GM19238 (cell line): ENCODE measurements around the gene KRT82.

Experiments
- DNase-seq: peaks from one replicate; pipeline ENCODE4 v3.0.0; 2011; ENCODE audit warnings: low spot score; ENCODE audit not compliant: insufficient read length

Gene KRT82

GRCh38 chr12:52362118-52362726 lies 43.9 kb downstream of the KRT82 start:
- no peak for DNase-seq

GRCh38 chr12:52361553-52361952 lies 44.6 kb downstream of the KRT82 start:
- no peak for DNase-seq

DNA sequence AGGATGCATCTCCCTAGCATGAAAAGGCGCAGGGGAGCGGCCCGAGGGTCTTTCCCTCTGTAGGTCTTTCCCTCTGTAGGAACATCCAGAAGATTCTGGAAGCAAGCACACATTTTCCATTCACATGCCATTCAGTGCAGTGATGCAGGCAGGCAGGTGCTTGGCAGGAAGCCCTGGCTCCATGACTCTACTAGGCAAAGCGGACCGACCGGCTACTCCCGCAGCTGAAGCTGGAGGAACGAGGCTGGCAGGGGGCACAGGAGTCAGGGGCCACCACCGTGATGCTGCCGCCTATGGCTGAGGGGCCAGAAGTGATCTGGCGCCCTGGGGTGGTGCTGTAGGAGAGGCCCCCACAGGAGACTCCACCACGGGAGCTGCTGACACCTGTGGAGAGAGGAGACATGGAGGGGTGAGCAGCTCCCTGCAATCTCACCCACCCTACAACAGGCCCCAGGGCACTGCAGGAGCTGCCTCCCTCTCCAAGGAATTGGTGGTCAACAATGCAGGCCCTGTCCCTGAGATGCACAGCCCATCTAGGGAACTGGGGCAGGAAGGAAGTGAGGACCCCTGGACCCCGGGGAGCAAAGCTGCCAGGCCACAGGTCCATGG lies 45.4 kb downstream of the KRT82 start:
- DNase-seq, result no peak

DNA sequence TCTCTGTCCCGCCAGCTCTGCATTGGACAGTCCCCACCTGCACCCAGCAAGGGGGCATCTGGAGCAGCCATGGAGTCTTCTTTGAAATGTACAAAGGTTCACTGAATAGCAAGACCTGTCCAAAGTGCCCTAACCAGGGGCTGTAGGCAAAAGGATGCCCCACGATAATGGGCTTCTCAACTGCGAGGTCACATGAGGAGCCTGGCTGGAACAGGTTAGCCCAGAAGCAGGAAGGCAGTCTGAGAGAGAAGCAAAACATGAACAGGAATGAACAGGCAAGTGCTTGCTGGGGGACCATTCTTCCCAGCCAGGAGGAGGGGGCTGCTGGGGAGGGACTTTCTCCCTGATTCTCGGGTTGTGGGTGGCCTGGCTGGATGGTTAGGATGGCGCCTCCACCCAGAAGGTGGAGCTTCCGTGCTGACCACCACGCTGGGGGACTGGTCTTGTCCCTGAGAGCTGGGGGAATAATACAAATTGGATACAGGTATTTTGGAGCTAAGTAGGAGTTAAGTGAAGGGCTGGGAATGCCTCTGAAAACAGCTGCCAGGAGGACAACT lies 46.0 kb downstream of the KRT82 start:
- DNase-seq, result no peak

GRCh38 chr12:52359621-52360061 lies 46.5 kb downstream of the KRT82 start:
- DNase-seq, result no peak

GRCh38 chr12:52358575-52359350 lies 47.4 kb downstream of the KRT82 start:
- peak; percentile 82 for DNase-seq

GRCh38 chr12:52356762-52357580 lies 49.2 kb downstream of the KRT82 start:
- DNase-seq, result no peak

DNA sequence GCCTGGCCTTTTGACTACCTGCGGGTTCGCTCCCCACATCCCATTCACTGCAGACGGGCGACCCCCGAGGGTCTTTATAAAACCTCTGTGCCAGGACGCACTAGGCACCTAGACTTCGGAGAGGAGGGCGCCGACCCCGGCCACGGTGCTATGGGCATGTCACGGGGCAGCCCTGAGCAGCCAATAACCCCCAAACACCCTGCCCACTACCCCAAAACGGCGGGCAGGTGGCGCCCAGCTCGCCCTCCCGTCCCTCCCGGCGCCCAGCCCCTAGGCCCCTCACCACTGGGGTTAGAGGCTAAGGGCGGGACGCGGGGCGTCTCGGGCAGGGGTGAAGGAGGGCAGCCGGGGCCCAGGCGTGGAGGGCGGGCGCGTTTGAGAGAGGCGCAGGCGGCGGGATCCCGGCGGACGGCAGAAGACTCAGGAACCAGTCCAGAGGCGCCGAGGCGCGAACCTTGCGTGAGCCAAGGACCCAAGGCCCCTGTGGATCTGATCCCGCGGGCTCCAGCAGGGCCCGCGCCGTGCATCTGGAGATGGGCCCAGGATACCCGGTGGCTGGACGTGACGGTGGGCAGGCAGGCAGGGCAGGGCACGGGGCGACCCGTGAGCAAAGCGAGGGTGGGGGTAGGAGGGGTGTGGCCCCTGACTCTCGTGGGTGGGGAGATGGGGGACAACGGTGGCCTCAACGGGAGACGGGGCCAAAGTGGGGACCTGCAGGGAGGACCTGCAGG lies 49.9 kb downstream of the KRT82 start:
- DNase-seq, result no peak

GRCh38 chr12:52355176-52355575 lies 51.0 kb downstream of the KRT82 start:
- DNase-seq, result no peak

DNA sequence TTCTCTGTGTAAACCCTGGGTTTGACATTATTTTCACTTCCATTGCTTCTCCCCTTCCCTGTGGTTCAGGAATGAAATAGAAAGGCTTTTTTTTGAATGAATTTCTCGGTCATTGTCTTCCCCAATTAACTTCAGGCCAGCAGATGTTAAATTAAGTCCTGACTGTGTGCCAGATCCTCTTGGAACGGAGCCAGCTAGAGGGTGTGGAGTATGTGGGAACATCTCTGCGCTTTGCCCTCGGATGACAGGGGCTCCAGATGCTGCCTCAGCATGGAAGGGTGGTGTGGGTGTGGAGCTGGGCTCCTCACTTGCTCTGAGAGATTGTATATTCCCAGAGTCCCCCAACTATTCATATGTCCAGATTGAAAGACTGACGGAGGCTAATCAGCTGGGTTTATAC lies 51.9 kb downstream of the KRT82 start:
- DNase-seq, result no peak

DNA sequence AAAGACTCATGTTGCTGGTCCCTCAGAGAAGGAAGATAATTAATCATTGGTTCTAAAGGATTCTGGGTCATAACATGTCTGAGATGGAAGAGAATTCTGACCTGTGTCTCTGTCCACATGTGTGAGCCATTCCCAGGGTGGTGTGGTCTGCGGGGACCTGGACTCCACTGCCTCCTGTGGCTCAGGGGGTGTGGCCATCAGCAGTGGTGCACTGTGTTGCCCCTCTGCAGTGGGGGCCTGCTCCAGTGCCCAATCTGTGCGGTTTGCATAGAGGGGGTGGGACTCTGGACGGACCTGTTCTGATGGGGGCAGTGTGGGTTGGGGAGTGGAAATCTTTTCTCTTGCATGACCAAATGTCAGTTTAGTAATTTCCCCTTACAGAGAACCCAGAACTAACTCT lies 52.4 kb downstream of the KRT82 start:
- DNase-seq, result no peak

DNA sequence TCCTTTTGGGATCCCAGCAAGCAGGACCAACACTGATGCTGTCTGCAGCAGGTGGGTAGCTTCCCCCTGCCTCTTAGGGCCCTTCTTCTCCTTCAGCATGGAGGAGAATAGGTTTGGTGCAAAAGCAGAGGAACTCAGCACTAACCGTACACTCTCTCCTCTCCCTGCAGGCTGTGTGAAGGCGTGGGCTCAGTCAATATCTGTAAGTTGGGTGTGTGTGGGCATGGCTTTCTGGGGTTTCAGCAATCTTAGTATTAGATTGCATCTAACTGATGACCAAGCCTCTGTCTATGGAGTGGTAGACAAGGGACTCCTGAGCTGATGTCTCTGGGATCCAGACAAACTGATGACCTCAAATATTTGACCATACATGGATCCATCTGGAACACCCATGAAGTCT lies 53.2 kb downstream of the KRT82 start:
- no peak for DNase-seq

- DNase-seq, result no peak
These were observed 54.7 kb downstream of the KRT82 start for GRCh38 chr12:52351196-52352059.

DNA sequence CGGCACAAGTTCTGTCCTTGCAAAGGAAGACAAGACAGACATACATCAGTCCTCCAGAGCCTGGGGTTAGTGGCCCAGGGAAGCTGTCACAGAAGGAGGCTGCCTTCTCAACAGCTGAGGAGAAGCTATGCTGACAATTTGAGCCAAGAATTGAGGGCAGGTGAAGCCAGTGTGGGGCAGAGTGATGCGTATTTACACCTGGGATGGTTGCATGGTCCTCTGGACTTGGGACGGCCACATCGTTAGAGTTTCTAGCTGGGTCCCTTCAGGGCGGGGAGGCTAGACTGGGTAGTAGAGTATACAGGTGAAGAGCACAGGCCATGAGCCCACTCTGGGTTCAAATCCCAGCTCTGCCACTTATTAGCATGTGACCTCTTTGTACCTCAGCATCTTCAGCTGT lies 55.3 kb downstream of the KRT82 start:
- DNase-seq, result no peak

DNA sequence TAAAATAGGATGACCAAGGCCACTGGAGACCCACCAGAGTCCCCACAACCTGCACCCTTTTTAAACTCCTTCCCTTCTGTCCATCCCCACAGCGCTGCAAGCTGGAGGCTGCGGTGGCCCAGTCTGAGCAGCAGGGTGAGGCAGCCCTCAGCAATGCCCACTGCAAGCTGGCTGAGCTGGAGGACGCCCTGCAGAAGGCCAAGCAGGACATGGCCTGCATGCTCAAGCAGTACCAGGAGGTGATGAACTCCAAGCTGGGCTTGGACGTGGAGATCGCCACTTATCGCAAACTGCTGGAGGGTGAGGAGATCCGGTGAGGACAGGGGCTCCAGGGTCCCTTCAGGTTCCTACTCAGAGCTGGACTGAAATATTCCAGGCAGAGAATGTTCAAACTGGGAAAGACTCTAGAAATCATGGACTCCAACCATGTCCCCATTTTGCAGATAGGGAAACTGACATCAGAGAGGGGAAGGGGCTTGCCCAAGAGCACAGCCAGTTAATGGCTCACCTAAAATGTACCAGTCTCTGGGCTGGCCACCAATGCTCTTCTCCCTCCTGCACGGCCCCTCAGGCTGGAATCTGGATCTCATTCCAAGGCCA lies 56.0 kb downstream of the KRT82 start:
- DNase-seq, result no peak

DNA sequence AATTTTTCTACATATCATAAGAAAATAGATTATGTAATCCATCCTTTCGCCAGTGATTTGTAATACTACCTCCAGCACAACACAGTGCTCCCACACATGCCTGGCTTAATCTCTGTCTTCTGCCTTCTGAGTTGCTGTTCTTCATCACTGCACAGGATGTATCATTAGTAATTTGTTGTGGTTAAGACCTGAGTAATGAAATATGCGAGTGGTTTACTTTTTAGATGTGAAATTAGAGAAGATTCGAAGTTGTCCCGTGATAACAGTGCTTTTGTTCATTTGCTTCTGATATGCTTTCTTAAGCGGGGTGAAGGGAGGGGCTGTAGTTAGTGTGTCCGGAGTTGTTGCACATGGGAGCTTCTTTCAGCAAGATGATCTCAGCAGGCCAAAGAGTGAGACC lies 56.9 kb downstream of the KRT82 start:
- DNase-seq, result no peak

GRCh38 chr12:52347551-52348510 lies 58.3 kb downstream of the KRT82 start:
- DNase-seq, result no peak

- DNase-seq, result no peak
These were observed 59.1 kb downstream of the KRT82 start for GRCh38 chr12:52347016-52347415.
